HG03432 (cell line): Measurements from ENCODE around the gene TREM1.
"Not testable (repeated sequence)": the region's sequence is repeated elsewhere in the genome, so short reads cannot be mapped to it uniquely, and the experiment has no call there.

Experiments
- ATAC-seq: cut with Tn5 transposase; IDR thresholded peaks from one replicate; pipeline ENCODE4 v1.9.1; 2021; ENCODE audit warnings: mild to moderate bottlenecking, moderate library complexity; ENCODE audit not compliant: unreplicated experiment

The TREM1 gene

DNA sequence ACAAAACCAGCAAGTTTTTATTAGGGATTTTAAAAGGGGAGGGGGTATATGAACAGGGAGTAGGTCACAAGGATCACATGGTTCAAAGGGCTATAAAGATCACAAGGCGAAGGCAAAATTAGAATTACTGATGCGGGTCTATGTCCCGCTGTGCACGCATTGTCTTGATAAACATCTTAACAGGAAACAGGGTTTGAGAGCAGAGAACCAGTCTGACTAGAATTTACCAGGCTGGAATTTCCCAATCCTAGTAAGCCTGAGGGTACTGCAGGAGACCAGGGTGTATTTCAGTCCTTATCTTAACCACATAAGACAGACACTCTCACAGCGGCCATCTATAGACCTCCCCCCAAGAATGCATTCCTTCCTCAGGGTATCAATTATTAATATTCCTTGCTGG lies 10.8 kb upstream of the TREM1 start:
- ATAC-seq = not testable (repeated sequence)

DNA sequence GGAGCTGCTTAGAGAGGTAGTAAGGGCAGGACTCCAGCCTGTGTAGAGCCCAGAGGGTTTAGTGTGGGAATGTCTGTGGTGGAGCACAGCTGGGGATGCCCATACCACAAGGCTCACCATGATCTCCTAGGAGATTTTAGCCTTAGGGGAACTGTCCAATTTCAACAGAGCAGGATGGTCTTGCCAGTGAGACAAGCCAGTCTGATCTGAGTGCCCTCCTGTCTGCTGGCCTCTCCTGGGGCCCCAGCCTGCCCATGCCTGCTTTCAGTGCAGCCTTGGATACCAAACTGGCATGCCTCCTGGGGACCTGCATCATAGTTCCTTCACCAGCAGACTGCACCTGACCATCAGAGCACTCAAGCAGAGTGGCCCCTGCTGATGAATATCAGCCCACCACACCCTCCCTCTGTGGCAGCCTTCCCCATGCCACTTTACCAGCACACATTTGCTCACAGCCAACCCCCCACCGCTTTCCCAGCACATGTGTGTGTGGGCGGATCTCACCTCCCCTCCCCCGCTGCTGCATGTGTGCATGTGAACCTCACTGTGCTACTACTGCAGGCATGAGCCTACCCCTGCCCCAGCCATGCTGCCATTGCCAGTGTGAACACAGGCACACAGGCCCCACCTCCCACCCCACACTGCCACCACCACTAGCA lies 7.9 kb upstream of the TREM1 start:
- ATAC-seq = no peak

DNA sequence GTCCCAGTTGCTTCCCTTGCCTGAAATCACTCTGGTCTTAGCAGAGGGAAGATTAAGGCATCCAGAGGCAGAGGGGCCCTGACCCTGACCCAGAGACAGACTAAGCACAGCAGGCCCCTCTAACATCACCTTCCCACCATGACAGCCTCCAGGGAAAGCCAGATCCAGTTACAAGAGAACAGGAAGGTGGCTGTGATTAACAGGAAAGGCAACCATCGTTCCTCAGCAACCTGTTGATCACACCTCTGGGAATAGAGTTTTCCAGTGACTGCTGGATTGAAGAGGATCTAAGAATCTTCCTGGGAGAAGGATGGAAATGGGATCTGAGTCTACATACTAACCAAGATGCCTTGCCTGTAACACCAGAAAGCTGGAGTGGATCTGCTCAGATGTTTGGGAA lies 5.2 kb upstream of the TREM1 start:
- ATAC-seq = no peak

DNA sequence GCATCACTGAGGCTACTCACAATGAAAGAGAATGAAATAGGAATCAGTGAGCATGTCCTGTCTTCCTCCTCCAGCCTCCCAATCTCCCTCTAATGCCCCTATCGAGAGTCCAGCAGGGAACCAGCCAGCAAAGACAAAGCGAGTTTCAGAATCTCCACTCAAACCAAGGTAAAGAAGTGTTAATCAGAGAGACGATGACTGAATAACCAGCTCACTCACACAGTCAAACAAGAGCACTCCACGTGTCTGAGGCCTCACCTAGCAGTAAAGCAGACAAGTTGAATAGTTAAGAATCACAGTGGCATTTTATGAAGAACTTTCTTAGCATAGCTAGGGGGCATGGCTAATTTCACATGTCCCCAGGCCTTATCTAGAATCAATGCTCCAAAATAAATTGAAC lies 3.3 kb upstream of the TREM1 start:
- ATAC-seq = no peak

DNA sequence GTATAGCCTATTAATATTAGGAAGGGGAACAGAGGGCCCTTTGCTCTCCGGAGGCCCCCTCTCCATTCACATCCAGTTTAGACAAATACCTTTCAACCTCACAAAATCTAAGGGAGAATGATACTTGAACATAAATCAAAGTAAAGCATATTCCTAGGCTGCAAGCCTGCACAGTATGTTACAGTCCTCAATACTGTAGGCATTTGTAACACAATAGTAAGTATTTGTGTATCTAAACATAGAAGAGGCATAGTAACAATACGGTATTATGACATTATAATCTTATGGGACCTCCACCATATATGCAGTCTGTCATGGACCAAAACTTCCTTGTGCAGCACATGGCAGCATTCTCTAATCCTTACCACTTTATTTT lies 2.3 kb upstream of the TREM1 start:
- ATAC-seq = no peak

DNA sequence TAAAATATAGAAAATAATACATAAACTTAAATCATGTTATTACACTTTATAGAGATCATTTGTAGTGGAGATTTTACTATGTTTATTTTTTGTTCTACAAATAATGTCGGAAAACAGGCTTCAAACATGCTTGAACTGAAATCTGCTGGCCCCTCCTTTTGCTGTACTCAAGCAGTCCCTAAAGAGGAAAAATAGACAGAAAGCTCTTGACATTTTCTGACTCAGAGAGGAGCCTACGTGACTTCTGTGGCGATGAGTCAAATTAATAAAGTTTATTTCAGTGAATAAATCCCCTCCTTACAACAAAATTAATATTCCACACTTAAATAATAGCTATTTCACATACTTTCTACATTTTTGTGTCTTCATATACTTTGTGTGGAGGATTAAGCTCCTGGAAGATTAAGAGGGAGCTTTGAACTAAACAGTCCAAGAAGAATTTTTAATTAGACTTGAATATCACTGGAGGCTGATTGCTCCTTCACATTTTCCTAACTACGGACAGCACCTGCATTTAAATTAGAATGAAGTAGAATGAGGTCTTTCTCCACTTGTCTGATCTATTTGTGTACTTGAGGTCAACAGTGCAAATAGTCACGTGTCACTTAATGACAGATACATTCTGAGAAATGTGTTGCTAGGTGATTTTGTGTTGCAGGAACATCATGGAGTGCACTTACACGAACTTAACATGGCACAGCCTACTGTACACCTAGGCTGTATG lies 1.7 kb upstream of the TREM1 start:
- no peak for ATAC-seq

DNA sequence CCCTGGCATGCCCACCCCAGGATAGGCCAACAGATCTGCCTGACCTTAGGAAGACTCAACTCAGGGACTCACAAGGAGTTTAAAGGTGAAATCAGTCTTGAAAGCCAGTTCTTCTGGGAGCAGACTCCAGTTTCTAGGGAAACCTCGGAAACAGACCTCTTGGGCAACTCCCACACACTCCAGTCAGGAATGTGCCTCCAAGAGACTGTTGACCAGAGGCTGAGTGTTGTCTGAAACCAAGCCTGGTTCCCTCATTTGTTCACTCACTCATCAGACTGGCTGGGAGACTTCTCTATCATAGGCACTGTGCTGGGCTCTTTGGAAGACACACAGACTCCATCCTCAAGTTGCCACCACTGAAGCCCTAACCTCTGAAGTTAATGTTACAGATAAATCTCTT lies 1.8 kb downstream of the TREM1 start:
- ATAC-seq = no peak

DNA sequence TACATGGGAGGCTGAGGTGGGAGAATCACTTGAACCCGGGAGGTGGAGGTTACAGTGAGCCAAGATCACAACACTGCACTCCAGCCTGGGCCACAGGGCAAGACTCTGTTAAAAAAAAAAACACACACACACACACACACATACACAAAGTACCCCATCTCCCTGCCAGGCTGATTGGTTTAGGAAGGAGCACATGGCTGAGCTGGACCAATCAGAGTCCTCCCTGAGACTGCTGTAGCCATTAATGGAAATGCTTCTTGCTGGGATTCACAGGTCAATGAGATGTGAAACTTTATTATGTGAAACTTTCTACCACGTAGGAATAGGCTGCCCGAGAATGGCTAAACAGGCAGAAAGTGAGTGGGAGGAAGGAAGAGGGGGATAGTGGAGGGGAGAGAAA lies 2.9 kb downstream of the TREM1 start:
- no peak for ATAC-seq

DNA sequence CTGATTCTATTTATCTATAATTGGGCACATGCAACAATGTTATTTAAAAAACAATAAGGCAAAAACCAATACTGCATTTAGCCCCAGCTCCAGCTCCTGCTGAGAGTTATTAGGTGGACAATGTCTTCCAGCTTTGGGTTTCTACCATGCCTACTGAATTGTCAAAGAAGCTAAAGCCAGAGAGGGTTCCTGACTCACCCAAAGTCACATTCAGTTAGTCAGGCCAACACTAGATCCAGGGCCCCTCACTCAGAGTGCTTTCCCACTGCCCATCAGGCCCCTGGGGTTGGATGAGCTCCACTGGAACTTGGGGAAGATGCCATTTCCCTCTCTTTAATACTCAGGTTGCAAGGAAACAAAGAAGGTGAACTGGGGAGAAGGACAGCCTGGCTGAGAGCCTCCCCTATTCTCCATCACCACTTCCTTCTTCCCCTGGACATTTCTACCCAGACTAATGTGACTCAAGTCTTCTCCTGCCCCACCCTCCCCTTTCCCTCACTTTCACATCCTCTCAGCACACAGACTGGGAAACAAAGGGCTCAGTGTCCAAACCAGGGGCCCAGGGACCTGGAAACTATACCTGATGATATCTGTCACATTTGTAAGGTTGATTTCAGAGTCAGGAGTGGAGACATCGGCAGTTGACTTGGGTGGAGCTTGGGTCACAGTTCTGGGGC lies 6.0 kb downstream of the TREM1 start:
- no peak for ATAC-seq

DNA sequence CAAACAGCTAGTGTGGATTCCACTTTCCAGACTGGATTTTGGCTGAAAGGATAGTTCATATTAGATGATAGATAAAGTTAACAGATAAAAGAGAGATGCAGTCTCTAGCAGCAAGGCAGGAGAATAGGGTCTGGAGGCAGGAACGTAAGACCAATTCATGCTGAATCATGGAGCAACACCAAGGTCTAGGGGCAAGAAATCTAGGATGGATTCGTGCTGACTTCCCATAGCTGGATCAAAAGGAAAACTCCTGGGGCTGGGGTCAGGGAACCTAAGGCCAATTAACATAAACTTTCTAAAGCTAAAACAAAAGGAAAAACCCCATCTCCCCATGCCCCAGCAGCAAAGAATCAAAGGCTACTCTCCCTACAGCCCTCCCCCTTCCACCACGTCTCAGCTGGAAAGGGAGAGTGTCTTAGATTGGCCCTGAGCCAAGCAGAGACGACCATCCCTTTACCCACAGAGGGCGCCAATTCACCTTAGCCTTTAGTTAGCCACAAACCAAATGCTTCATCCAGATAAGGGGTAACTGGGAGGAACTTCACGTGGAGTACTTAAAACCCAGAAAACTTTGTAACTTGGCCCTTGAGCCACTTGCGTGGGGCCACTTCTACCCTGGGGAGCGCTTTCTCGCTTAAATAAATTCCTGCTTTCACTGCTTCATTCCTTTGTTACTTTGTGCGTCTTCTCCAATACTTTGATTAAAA lies 7.6 kb downstream of the TREM1 start:
- ATAC-seq = no peak

DNA sequence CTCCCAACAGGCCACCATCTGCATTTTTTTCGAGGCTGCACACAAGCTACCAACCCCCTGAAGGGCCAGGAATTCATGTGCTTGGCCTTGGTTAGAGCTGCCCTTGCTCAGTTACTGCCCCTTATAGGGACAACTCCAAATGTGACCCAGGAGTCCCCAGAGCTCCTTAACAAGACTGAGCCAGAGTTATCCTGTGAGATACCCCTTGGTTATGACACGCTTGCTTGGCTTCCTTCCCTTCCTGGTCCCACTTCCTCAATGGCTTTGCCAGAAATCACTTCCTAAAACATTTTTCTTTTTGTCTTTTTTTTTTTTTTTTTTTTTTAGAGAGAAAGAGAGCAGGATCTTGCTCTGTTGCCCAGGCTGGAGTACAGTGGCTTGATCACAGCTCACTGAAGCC lies 8.9 kb downstream of the TREM1 start:
- no peak for ATAC-seq

DNA sequence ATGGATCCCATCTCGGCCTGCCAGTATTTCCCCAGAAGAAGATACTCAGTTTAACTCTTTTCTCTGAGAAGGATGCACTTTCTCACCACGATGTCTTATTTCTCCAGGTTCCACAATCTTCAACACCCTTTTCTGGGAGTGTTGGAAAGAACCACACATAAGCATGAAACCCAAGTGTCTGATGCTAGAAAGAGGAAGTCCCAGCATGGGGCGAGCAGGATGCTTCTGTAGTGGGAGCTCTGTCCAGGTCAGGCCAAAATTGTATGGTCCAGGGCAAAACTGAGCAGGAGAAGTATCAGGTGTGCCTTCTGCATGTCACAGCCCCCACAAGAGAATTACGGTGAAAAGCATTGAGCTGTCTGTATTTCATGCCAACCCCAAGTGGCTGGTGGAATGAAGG lies 11.0 kb downstream of the TREM1 start:
- no peak for ATAC-seq

DNA sequence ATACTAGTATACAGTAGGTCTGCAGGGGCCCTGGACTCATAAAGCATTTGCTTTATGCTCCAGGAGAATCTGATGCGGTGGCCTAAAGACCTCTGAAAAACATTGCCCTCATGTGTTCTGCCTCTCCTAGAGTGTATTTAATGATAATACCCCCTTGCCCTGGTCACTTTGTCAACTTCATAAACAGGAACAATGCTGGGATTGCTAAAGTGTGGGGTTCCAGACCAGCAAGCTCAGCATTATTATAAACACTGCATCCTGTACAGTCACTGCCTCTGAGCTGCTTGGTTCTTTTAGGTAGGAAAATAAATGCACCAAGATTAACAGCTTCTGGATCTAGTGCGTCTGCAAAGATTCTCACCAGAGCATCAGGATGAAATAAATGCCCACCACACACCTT lies 12.2 kb downstream of the TREM1 start:
- no peak for ATAC-seq

DNA sequence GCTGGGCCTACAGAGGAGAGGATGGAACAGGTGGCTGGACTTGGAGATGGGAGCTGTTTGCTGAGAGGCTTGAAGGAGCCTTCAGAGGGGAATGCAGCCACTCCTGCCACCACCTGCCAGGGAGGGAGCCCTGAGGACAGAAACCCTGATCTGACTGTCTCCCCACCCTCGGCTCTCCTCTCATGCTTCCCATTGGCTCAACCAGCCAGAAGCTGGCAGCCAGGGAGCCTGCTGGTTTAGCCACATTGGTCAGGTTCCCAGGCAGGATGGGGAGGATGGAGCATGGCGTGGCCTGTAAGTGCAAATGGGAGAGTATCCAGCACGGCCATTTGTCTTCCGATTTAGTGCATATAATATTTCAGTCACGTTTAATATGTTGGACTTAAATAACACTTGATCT lies 12.8 kb downstream of the TREM1 start:
- no peak for ATAC-seq

DNA sequence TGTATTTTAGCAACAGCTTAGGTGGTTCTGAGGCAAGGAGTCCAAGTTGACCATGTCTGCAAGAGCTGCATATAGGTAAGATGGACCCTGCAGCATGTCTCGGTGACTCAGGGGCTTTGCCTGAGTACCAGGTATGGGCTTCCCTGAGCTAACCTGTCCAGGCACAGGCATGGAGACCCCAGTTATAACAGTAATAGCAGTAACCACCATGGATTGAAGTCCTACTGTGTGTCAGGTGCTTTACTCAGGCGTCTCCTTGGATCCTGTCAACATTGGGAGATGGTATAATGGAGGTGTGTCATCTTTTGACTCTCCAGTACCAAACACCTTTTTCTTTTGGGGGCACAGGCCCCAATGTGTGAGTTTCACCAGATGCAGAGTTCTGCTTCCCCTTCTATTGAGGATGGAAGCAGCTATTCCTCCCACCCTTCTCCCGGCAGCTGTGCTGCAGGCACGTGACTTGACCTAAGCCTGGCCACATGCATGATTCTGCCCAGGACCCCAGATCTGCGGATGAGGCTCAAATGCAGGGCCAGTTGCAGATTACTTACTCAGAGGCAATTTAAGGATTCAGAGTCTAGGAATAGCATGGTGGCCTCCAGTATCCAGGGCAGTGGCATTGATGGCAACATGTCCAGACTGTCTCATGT lies 13.8 kb downstream of the TREM1 start:
- no peak for ATAC-seq

DNA sequence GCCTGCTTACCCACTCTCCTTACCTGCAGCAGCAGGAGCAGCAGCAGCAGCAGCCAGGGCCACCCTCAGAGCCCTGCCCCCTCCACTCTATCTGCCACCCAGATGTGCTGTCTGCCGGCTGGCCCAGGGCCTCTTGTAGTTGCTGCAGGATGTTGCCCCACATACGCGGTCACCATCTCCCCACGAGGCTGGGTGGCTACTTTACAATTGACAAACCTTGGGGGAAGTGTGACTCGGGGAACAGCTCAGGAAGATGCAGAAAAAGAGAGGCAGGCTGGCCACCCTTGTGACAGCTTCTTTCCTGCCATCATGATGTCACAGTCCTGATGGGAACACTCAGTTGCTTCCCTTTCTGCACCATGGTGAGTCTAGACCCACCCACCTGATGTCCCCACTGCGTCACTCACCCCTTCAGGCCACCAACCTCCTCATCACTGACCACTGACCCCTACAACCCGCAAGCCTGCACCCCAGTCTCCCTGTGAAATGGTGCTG lies 14.5 kb downstream of the TREM1 start:
- no peak for ATAC-seq

DNA sequence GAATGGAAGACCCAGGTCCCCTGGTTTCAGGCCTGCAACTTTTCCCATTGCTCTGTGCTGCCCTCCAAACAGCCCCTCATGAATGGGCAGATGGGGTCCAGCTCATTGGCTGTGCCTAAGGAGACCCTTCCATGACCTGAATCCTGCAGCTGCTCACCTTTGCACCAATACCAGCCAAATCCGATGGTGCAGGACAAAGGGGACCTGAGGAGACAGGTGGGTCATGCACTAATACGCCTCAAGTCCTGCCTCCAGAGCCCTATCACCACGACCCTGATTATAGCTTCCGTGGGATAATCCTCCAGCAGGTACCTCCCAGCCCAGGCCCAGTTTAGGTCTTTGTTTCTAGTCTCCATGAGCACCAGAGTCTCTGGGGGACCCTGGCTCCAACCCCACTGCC lies 16.8 kb downstream of the TREM1 start:
- no peak for ATAC-seq

DNA sequence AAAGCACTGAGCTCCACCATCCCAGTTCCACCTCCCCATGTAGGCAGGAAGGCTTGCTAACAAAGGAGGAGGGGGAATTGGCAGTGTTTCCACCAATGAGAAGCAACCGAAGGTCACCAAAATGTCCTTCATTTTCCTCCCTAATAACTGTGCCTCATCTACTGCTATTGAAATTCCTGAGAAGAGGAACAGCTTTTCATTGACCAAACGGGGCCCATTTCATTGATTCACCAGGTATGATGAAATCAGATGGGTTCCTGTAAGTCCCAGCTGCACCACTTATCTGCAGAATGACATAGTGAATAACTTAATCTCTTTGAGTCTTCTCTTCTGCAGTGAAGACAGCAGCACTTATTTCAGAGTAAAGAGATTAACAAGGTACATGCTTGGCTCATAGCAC lies 17.3 kb downstream of the TREM1 start:
- ATAC-seq = no peak

DNA sequence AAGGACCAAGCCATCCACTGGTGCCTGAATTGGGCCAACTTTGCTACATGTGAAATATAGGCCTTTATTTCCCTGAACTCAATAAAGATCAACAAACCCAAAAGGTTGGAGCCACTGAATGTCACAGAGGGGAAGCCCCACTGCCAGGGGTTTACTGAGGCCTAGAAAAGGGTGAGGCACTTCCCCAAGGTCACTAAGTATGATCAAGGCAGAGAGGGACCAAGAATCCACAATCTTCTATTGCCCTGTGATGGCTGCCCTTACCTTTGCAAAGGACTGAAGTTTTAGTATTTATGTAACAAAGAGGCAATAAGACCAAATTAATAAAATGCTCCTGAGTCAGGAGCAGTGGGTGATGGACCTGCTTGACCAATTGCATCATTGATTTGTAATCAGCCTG lies 18.0 kb downstream of the TREM1 start:
- no peak for ATAC-seq

DNA sequence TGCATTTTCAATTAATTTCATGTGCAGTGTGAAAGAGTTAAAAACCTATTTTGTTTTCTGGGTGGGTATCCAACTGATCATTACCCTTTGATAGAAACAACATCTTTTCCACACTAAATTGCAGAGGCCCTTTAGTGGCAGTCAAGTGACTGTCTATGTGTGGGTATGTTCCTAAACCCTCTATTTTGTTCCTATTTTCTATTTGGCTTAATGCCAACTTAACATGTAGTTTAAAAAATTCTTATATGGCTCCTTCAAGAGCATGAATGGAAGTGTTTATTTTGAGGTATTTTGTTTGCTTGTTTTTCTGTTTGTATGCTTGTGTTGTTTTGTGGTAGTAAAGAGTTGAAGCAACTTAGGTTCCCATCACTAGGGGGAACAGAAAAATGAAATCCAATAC lies 19.9 kb downstream of the TREM1 start:
- no peak for ATAC-seq

DNA sequence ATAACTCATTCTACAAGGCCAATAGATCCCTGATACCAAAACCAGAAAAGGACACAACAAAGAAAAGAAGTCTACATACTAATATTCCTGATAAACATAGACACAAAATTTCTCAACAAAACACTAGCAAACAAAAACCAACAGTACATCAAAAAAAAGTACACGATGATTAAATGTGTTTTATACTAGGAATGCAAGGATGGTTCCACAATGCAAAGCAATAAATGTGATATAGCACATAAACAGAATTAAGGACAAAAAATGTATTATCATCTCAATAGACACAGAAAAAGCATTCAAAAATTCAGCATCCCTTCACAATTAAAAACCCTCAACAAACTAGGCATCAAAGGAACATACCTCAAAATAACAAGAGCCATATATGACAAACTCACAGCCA lies 23.2 kb downstream of the TREM1 start:
- ATAC-seq = no peak
